ENCODE measurements around the gene ZNF274. TPM values are rescaled to one million over a fixed set of nuclear protein-coding genes. Genes with fewer than 3 reads are reported as not detected.

ZNF274 gene
- total and polyA plus RNA-seq, 9 of the 15 experiments (the other 6 are each of a cell fraction or from before 2014, with no cell fraction given): 5.2 to 37.0 (median 28.1) TPM

DNA sequence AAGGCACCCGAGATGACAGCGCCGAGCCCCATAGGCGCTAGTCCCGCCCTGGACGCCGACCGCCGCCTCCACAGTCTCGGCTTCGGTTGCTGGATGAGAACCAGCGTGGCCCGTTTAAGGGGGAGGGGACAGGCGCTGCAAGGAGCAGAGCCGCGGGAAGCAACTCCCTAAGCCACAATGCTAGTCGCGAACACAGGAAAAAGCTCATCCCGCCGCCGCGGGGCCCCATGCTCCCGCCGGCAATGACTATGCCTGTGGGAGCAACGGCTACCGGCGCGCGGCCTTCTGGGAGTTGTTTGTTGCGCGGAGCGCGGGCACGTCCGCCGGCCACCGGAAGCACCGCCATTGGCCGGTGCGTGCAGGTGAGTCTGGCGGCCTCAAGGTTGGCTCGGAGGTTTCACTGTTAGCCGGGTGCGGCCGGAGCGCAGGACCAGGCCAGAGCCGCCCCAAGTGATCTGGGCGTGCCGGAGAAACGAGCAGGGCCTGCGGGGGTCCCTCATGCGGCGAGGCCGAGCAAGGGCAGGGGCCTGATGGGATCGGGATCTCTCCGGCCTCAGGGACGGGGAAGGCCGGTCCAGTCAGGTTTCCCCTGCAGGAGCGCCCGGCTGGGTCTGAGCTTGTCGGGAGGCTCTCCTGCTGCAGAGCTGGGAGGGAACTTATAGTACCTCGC lies 45.9 kb downstream of the ZNF274 start, which contains the start of gene ZNF544 (continued):
- TF ChIP-seq, protein P1, sequence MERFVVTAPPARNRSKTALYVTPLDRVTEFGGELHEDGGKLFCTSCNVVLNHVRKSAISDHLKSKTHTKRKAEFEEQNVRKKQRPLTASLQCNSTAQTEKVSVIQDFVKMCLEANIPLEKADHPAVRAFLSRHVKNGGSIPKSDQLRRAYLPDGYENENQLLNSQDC (CRISPR knock-in tag; IDR thresholded peaks at IDR 0.05): no peak
- no peak for TF ChIP-seq MCM2 (IDR thresholded peaks at IDR 0.05; ENCODE audit: low read depth)
- TF ChIP-seq SMAD1 (IDR thresholded peaks at IDR 0.05; ENCODE audit: low read depth, low read length, partially characterized antibody): peak; percentile 24
- TF ChIP-seq, protein P2, sequence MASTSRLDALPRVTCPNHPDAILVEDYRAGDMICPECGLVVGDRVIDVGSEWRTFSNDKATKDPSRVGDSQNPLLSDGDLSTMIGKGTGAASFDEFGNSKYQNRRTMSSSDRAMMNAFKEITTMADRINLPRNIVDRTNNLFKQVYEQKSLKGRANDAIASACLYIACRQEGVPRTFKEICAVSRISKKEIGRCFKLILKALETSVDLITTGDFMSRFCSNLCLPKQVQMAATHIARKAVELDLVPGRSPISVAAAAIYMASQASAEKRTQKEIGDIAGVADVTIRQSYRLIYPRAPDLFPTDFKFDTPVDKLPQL (IDR thresholded peaks at IDR 0.05; ENCODE audit: extremely low read depth, insufficient read length): no peak
- TF ChIP-seq MYNN (IDR thresholded peaks at IDR 0.05): no peak
- no peak for TF ChIP-seq MYNN (CRISPR knock-in tag; IDR thresholded peaks at IDR 0.05)
- TF ChIP-seq, protein P3, sequence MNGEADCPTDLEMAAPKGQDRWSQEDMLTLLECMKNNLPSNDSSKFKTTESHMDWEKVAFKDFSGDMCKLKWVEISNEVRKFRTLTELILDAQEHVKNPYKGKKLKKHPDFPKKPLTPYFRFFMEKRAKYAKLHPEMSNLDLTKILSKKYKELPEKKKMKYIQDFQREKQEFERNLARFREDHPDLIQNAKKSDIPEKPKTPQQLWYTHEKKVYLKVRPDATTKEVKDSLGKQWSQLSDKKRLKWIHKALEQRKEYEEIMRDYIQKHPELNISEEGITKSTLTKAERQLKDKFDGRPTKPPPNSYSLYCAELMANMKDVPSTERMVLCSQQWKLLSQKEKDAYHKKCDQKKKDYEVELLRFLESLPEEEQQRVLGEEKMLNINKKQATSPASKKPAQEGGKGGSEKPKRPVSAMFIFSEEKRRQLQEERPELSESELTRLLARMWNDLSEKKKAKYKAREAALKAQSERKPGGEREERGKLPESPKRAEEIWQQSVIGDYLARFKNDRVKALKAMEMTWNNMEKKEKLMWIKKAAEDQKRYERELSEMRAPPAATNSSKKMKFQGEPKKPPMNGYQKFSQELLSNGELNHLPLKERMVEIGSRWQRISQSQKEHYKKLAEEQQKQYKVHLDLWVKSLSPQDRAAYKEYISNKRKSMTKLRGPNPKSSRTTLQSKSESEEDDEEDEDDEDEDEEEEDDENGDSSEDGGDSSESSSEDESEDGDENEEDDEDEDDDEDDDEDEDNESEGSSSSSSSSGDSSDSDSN (IDR thresholded peaks at IDR 0.05; ENCODE audit: borderline replicate concordance in 1 of 2, low read depth in 2 of 2, low read length in 2 of 2): peak in 1 of 2 experiments; percentile 42; a peak in 1 of 4 replicates
- TF ChIP-seq, protein P4, sequence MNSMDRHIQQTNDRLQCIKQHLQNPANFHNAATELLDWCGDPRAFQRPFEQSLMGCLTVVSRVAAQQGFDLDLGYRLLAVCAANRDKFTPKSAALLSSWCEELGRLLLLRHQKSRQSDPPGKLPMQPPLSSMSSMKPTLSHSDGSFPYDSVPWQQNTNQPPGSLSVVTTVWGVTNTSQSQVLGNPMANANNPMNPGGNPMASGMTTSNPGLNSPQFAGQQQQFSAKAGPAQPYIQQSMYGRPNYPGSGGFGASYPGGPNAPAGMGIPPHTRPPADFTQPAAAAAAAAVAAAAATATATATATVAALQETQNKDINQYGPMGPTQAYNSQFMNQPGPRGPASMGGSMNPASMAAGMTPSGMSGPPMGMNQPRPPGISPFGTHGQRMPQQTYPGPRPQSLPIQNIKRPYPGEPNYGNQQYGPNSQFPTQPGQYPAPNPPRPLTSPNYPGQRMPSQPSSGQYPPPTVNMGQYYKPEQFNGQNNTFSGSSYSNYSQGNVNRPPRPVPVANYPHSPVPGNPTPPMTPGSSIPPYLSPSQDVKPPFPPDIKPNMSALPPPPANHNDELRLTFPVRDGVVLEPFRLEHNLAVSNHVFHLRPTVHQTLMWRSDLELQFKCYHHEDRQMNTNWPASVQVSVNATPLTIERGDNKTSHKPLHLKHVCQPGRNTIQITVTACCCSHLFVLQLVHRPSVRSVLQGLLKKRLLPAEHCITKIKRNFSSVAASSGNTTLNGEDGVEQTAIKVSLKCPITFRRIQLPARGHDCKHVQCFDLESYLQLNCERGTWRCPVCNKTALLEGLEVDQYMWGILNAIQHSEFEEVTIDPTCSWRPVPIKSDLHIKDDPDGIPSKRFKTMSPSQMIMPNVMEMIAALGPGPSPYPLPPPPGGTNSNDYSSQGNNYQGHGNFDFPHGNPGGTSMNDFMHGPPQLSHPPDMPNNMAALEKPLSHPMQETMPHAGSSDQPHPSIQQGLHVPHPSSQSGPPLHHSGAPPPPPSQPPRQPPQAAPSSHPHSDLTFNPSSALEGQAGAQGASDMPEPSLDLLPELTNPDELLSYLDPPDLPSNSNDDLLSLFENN (IDR thresholded peaks at IDR 0.05; ENCODE audit: low read depth in 2 of 2, low read length in 2 of 2): peak in 1 of 2 experiments; percentile 40; a peak in 1 of 4 replicates
- TF ChIP-seq GABPA (tag; conservative IDR thresholded peaks at IDR 0.05; ENCODE audit: low read depth): peak; percentile 89
- no peak for TF ChIP-seq FOS (IDR thresholded peaks at IDR 0.05; ENCODE audit: extremely low read depth, insufficient read length)
- no peak for TF ChIP-seq ZFP36 (IDR thresholded peaks at IDR 0.05; ENCODE audit: low read depth, low read length, partially characterized antibody)
- TF ChIP-seq ZNF3 (CRISPR knock-in tag; IDR thresholded peaks at IDR 0.05): no peak
- TF ChIP-seq ASH1L (IDR thresholded peaks at IDR 0.05; ENCODE audit: borderline replicate concordance, low read depth, partially characterized antibody): no peak
- peak; percentile 48; the same call in 1 of the 2 replicates for TF ChIP-seq ZBTB7A (IDR thresholded peaks at IDR 0.05; ENCODE audit: borderline replicate concordance, control insufficient read depth, low read depth, low read length)
- TF ChIP-seq, protein P5, sequence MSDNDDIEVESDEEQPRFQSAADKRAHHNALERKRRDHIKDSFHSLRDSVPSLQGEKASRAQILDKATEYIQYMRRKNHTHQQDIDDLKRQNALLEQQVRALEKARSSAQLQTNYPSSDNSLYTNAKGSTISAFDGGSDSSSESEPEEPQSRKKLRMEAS (CRISPR knock-in tag; IDR thresholded peaks at IDR 0.05): peak; percentile 57; the same call in 1 of the 2 replicates
- no peak for TF ChIP-seq SMARCB1 (IDR thresholded peaks at IDR 0.05; ENCODE audit: insufficient read length, low read depth)
- TF ChIP-seq, protein P6, sequence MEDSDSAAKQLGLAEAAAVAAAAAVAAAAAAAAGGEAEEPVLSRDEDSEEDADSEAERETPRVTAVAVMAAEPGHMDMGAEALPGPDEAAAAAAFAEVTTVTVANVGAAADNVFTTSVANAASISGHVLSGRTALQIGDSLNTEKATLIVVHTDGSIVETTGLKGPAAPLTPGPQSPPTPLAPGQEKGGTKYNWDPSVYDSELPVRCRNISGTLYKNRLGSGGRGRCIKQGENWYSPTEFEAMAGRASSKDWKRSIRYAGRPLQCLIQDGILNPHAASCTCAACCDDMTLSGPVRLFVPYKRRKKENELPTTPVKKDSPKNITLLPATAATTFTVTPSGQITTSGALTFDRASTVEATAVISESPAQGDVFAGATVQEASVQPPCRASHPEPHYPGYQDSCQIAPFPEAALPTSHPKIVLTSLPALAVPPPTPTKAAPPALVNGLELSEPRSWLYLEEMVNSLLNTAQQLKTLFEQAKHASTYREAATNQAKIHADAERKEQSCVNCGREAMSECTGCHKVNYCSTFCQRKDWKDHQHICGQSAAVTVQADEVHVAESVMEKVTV (CRISPR knock-in tag; IDR thresholded peaks at IDR 0.05): no peak
- TF ChIP-seq ZNF431 (CRISPR knock-in tag; IDR thresholded peaks at IDR 0.05): no peak
